HG03025 (cell line): Measurements from ENCODE around the gene CCDC93.

Source experiments
- ATAC-seq: cut with Tn5 transposase; IDR thresholded peaks from one replicate; pipeline ENCODE4 v1.9.1; 2021; ENCODE audit warnings: mild to moderate bottlenecking, moderate library complexity; ENCODE audit not compliant: unreplicated experiment, low FRiP score

CCDC93 gene

GRCh38 chr2:118013724-118014491 lies at the start of gene CCDC93:
CCDC93 (minus strand) TSS chr2:118014070; CDS start chr2:118013995, 75 bp downstream.
- ATAC-seq: peak; percentile 87

DNA sequence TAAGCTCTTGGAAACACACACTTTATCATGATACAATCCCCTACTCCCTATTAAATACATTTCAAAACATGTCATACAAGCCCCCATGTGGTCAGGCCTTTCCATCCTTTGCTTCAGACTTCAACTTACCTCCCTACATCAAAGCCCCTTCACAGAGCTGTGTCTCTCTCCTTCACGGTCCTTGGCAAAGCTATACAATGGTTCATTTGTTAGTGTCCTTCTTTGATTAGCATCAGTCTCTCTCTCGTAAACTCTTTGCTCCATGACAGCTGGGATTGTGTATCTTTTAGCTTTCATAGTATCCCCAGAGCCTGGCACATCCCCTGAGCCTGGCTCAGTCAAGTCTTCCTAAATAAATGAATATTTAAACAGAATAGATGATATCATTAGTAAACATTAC lies 48.8 kb upstream of the CCDC93 start:
- ATAC-seq: no peak

DNA sequence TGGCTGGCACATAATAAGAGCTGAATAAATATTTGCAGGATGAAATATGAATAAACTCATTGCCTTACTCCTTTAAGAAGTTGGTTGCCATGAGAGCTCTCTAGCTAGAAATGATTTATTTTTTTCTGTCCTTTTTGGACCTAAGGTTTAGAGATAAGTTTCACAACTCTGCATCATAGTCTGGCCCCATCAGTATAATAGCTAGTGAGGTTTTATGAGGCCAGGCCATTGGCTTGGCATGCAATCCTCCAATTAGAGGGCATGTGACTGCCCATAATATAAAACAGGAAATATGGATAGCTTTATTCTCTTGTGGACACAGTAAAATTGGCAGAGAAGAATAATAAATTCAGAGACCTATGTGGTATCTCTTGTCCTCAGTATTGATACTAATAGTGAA lies 48.2 kb upstream of the CCDC93 start:
- no peak for ATAC-seq

DNA sequence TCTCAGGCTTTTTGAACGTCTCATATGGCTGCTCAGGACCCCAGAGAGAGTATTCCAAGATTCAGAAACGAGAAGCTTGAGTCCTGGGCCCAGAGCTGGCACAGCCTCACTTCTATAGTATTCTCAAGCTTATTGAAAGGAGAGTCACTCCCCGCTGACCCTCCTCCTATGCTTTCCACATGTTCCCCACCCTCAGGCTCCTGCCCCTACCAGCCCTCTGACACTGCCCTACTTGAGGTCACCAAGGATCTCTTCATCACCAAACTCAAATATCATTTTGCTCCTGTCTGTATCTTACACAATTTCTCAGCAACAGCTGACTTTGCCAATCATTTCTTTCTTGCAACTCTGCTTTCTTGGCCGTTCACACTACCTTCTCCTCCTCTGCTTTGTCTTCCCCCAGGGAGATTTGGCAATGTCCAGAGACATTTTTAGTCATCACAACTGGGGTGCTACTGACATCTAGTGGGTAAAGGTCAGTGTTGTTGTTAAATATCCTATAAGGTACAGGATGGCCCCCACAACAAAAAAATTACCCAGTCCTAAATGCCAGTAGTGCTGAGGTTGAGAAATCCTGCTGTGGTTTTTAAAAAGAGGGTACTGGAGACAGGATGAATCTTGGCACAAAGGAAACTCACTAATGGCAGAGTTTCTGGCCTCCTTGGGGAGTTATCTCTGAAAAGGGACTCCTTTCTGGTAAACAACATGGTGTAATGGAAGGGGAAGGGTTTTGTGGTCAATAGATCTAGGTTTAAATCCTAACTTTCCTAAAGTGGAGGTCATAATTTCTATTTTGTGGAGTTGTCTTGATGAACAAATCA lies 47.5 kb upstream of the CCDC93 start:
- peak; percentile 69 for ATAC-seq

- ATAC-seq: no peak
These were observed 46.1 kb upstream of the CCDC93 start for GRCh38 chr2:118059919-118060478.

- no peak for ATAC-seq
These were observed 45.1 kb upstream of the CCDC93 start for GRCh38 chr2:118058951-118059350.

DNA sequence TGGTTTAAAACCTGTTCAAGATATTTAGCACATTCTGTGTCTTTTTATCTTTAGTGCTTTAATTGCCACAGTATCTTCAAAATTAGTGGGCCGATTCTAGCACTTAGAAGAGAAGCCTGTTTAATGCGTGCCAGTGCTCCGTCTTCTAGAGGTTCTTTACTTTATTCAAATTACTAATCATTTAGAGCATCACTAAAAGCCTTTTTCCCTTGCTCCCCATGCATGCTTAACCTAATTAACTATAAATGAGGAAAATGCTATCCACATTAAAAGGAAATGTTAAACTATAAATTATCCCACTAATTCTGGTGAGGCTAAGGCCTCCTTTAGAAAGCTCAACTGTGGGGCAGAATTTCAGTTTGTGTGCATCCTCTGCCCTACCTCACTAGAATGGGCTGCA lies 42.9 kb upstream of the CCDC93 start:
- ATAC-seq: no peak

GRCh38 chr2:118056165-118056534 lies 42.3 kb upstream of the CCDC93 start:
- ATAC-seq: peak; percentile 95

DNA sequence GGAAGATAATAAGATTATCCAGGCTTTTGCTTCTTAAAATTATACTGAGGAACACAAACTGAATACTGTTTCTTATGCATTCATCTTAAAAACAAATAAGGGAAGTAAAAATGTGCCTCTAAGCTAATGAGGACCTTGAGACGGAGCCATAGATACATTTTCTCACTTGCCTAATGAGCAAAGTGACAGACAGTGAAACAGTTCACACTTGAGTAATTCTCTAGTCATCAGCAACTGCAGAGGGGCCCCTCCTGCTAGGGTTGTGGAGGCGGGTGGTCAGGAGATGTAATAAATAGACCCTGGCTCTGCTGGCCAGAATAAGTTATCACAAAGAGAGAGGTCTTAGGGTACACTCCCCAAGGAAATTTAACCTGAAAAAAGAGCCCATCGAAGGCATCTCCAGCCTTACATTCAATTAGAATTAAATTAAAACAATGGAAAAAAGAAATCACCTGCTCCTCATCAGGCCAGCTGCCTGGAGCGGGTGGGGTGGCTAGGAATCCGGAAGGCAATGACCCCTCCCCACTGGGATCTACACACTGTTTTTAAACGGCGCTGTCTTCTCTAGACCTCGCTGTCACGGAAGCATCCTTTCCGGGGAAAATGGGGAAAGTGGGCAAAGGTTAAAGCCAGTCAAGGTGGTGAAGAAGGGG lies 41.8 kb upstream of the CCDC93 start:
- ATAC-seq: peak; percentile 73

- no peak for ATAC-seq
These were observed 40.5 kb upstream of the CCDC93 start for GRCh38 chr2:118054213-118055008.

DNA sequence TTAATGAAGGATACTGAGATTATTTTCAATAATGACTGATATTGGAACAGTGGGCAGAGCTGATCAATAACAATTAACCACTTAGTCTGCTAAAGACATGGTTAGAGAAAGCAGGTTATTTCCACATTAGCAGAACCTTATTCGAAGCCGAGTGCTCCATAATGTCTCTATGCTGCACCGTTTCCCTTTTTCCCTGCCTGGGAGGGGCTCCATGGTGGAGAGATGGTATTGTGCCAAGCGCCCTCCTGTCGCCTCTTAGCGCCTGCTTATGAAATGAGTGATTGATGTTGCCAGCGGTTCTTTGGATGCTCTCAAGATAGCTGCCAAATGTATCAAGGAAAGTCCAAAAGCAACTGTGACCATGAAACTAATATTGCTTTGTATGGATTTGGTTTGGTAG lies 39.8 kb upstream of the CCDC93 start:
- no peak for ATAC-seq

DNA sequence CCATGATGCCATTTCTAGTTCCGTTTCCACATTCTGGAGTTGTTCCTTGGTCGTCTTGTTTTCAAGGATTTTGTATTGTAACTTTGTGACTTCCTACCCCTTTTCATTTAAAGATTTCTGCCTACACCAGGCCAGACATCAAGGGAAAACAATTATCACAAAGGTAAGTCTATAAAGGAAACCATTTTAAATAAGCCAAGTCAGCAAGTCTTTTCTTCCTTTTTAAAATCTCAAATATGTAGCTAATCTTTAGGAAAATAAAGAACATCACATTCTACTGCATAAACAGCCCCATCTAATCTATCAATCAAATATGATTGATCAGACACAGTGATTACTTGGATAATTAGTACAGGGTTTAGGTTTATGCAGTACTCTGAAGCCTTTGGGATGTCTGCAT lies 38.6 kb upstream of the CCDC93 start:
- ATAC-seq: no peak

- no peak for ATAC-seq
These were observed 38.0 kb upstream of the CCDC93 start for GRCh38 chr2:118051826-118052358.

GRCh38 chr2:118050974-118051373 lies 37.1 kb upstream of the CCDC93 start:
- no peak for ATAC-seq

- no peak for ATAC-seq
These were observed 36.5 kb upstream of the CCDC93 start for GRCh38 chr2:118050386-118050785.

- ATAC-seq: no peak
These were observed 35.9 kb upstream of the CCDC93 start for GRCh38 chr2:118049816-118050140.

GRCh38 chr2:118049140-118049815 lies 35.4 kb upstream of the CCDC93 start:
- ATAC-seq: no peak

- no peak for ATAC-seq
These were observed 34.5 kb upstream of the CCDC93 start for GRCh38 chr2:118048401-118048800.

- ATAC-seq: no peak
These were observed 33.5 kb upstream of the CCDC93 start for GRCh38 chr2:118047380-118047826.
